Gastrocnemius medialis (tissue), 4 donors: ENCODE data around the gene TDP2.

Experiments used
- POLR2A ChIP-seq, 2 donors: fragments of 450-650 bp; IDR thresholded peaks; one replicate each; pipeline ENCODE4 v1.6.1; 2017; ENCODE audit warnings: antibody characterized with exemption in 2 of 2, mild to moderate bottlenecking in 2 of 2, moderate library complexity in 2 of 2
- TF ChIP-seq, protein P1 (sequence below), 5 experiments: fragments of 450-650 bp in 3 of 5; fragments of 200-600 bp in 2 of 5; sonication (generic) in 2 of 5; IDR thresholded peaks in 4 of 5; conservative IDR thresholded peaks in 1 of 5; 1 replicate in 4 of 5; 2 replicates in 1 of 5; pipeline ENCODE4 v1.5.1; 2016 to 2019; ENCODE audit warnings: antibody characterized with exemption in 5 of 5, mild to moderate bottlenecking in 3 of 5, moderate library complexity in 3 of 5

- TF ChIP-seq, protein P1, sequence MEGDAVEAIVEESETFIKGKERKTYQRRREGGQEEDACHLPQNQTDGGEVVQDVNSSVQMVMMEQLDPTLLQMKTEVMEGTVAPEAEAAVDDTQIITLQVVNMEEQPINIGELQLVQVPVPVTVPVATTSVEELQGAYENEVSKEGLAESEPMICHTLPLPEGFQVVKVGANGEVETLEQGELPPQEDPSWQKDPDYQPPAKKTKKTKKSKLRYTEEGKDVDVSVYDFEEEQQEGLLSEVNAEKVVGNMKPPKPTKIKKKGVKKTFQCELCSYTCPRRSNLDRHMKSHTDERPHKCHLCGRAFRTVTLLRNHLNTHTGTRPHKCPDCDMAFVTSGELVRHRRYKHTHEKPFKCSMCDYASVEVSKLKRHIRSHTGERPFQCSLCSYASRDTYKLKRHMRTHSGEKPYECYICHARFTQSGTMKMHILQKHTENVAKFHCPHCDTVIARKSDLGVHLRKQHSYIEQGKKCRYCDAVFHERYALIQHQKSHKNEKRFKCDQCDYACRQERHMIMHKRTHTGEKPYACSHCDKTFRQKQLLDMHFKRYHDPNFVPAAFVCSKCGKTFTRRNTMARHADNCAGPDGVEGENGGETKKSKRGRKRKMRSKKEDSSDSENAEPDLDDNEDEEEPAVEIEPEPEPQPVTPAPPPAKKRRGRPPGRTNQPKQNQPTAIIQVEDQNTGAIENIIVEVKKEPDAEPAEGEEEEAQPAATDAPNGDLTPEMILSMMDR (IDR thresholded peaks at IDR 0.05 in 4 of 5, conservative IDR thresholded peaks at IDR 0.05 in 1 of 5), result no peak
- TF ChIP-seq POLR2A (IDR thresholded peaks at IDR 0.05), result no peak
Measured at GRCh38 chr6:24702720-24703282, 36.1 kb upstream of the TDP2 start.
